AML-193 (cell line): ENCODE results near the gene GALNT7.
A peak's percentile ranks its signal among the peaks of the same experiment; 100 is the strongest.

Experiments used
- DNase-seq, 2 experiments: peaks; one replicate each; lab custom pipeline; 2025; lab: John Stamatoyannopoulos, UW

The GALNT7 gene

GRCh38 chr4:173236301-173236700 lies 67.7 kb downstream of the GALNT7 start:
- DNase-seq = no peak

GRCh38 chr4:173237152-173237551 lies 68.5 kb downstream of the GALNT7 start:
- peak; percentile 19 to 33 for DNase-seq

- no peak for DNase-seq
Measured at GRCh38 chr4:173237762-173238161, 69.2 kb downstream of the GALNT7 start.

GRCh38 chr4:173240696-173241095 lies 72.1 kb downstream of the GALNT7 start:
- DNase-seq = no peak

- DNase-seq = no peak
Measured at GRCh38 chr4:173242466-173243250, 74.0 kb downstream of the GALNT7 start.

- DNase-seq = no peak
Measured at GRCh38 chr4:173243321-173243720, 74.7 kb downstream of the GALNT7 start.

GRCh38 chr4:173243917-173244658 lies 75.5 kb downstream of the GALNT7 start:
- no peak for DNase-seq

- DNase-seq = no peak
Measured at GRCh38 chr4:173245952-173246351, 77.3 kb downstream of the GALNT7 start.

GRCh38 chr4:173246719-173247118 lies 78.1 kb downstream of the GALNT7 start:
- no peak for DNase-seq

- no peak for DNase-seq
Measured at GRCh38 chr4:173247321-173247720, 78.7 kb downstream of the GALNT7 start.

GRCh38 chr4:173248690-173249089 lies 80.1 kb downstream of the GALNT7 start:
- DNase-seq = no peak

GRCh38 chr4:173252024-173252935 lies 83.7 kb downstream of the GALNT7 start:
- no peak for DNase-seq

GRCh38 chr4:173253561-173253960 lies 85.0 kb downstream of the GALNT7 start:
- no peak for DNase-seq

GRCh38 chr4:173254646-173255045 lies 86.0 kb downstream of the GALNT7 start:
- DNase-seq = no peak

- DNase-seq = no peak
Measured at GRCh38 chr4:173256825-173257224, 88.2 kb downstream of the GALNT7 start.

GRCh38 chr4:173257732-173258717 lies 89.4 kb downstream of the GALNT7 start:
- peak; percentile 35 to 53 for DNase-seq

- no peak for DNase-seq
Measured at GRCh38 chr4:173258866-173259265, 90.3 kb downstream of the GALNT7 start.

GRCh38 chr4:173259310-173259709 lies 90.7 kb downstream of the GALNT7 start:
- no peak for DNase-seq

- DNase-seq = no peak
Measured at GRCh38 chr4:173261052-173261451, 92.4 kb downstream of the GALNT7 start.

- DNase-seq = no peak
Measured at GRCh38 chr4:173262375-173262774, 93.8 kb downstream of the GALNT7 start.

GRCh38 chr4:173264245-173264644 lies 95.6 kb downstream of the GALNT7 start:
- no peak for DNase-seq
